ENCODE results near the gene AHCYL2. TPM values are rescaled to one million over a fixed set of nuclear protein-coding genes. Genes with fewer than 3 reads are reported as not detected.
"Not testable (repeated sequence)": the region's sequence is repeated elsewhere in the genome, so short reads cannot be mapped to it uniquely, and the experiment has no call there.

Gene AHCYL2
- polyA plus RNA-seq, 3 donors: 25.6 to 35.0 (median 26.5) TPM

GRCh38 chr7:129367700-129368388 is 143.0 kb downstream of the AHCYL2 start:
- peak; percentile 44 to 70 (median 59) for DNase-seq (ENCODE audit: extremely low read depth in 1 of 11, low read depth in 9 of 11, low spot score in 4 of 11)

- DNase-seq (ENCODE audit: extremely low read depth in 1 of 11, low read depth in 9 of 11, low spot score in 4 of 11): no peak
Observed at GRCh38 chr7:129368389-129368986, 143.7 kb downstream of the AHCYL2 start.

- not testable (repeated sequence) for DNase-seq (ENCODE audit: extremely low read depth in 1 of 11, low read depth in 9 of 11, low spot score in 4 of 11)
Observed at GRCh38 chr7:129369447-129369846, 144.6 kb downstream of the AHCYL2 start.

- no peak for DNase-seq (ENCODE audit: extremely low read depth in 1 of 11, low read depth in 9 of 11, low spot score in 4 of 11)
Observed at GRCh38 chr7:129370812-129371211, 146.0 kb downstream of the AHCYL2 start.

- DNase-seq (ENCODE audit: extremely low read depth in 1 of 11, low read depth in 9 of 11, low spot score in 4 of 11): no peak
Observed at GRCh38 chr7:129371487-129371886, 146.7 kb downstream of the AHCYL2 start.

GRCh38 chr7:129373651-129374428 is 149.0 kb downstream of the AHCYL2 start:
- DNase-seq (ENCODE audit: extremely low read depth in 1 of 11, low read depth in 9 of 11, low spot score in 4 of 11): no peak

GRCh38 chr7:129375141-129375938 is 150.5 kb downstream of the AHCYL2 start:
- DNase-seq (ENCODE audit: extremely low read depth in 1 of 11, low read depth in 9 of 11, low spot score in 4 of 11): no peak

- DNase-seq (ENCODE audit: extremely low read depth in 1 of 11, low read depth in 9 of 11, low spot score in 4 of 11): no peak
Observed at GRCh38 chr7:129376076-129376777, 151.4 kb downstream of the AHCYL2 start.

- no peak for DNase-seq (ENCODE audit: extremely low read depth in 1 of 11, low read depth in 9 of 11, low spot score in 4 of 11)
Observed at GRCh38 chr7:129376778-129377700, 152.2 kb downstream of the AHCYL2 start.

- no peak for DNase-seq (ENCODE audit: extremely low read depth in 1 of 11, low read depth in 9 of 11, low spot score in 4 of 11)
Observed at GRCh38 chr7:129381710-129382484, 157.1 kb downstream of the AHCYL2 start.

GRCh38 chr7:129383542-129384132 is 158.8 kb downstream of the AHCYL2 start:
- DNase-seq (ENCODE audit: extremely low read depth in 1 of 11, low read depth in 9 of 11, low spot score in 4 of 11): no peak

GRCh38 chr7:129385116-129385515 is 160.3 kb downstream of the AHCYL2 start:
- DNase-seq (ENCODE audit: extremely low read depth in 1 of 11, low read depth in 9 of 11, low spot score in 4 of 11): no peak

- DNase-seq (ENCODE audit: extremely low read depth in 1 of 11, low read depth in 9 of 11, low spot score in 4 of 11): no peak
Observed at GRCh38 chr7:129385598-129385997, 160.8 kb downstream of the AHCYL2 start.

GRCh38 chr7:129386506-129386905 is 161.7 kb downstream of the AHCYL2 start:
- DNase-seq (ENCODE audit: extremely low read depth in 1 of 11, low read depth in 9 of 11, low spot score in 4 of 11): no peak

- no peak for DNase-seq (ENCODE audit: extremely low read depth in 1 of 11, low read depth in 9 of 11, low spot score in 4 of 11)
Observed at GRCh38 chr7:129387537-129387936, 162.7 kb downstream of the AHCYL2 start.

GRCh38 chr7:129388333-129389098 is 163.7 kb downstream of the AHCYL2 start:
- no peak for DNase-seq (ENCODE audit: extremely low read depth in 1 of 11, low read depth in 9 of 11, low spot score in 4 of 11)

All from renal cortex interstitium (tissue), 11 donors.